ENCODE measurements around the gene DIDO1. TPM values are rescaled to one million over a fixed set of nuclear protein-coding genes. Genes with fewer than 3 reads are reported as not detected.

The DIDO1 gene
- total RNA-seq, 2 donors from 2014 or later = 68.5 to 75.9 TPM

DNA sequence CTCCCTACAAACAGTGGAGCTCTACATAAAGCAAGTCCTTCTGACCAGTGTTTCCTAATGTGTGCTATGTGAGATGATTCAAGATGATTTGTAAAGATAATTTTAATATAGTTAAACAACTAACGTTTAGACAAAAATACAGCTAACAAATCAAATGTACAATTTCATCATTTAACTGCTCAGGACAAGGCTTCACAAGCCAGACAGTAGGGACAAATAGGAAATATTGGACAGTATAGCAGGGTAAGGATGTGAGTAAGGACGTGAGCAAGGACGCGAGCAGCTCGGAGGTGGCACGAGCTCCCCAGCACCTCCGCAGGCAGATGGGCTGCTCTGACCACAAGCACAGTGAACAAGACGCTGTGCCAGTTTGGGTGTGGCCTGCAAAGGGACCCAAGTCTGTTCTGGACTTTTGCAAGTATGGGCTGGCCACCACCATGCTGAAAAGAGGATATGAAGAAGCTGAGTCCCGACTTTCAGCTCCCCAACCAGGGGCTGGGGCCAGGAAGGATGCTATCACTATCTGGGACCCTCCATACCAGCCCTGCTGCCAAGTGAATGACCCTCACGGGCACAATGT lies 14.5 kb downstream of the DIDO1 start:
- Histone ChIP-seq H3K36me3 (peaks cover 17 to 18% of the 10 kb centered on the region in 2 donors), H3K4me1 (replicated peaks) (peaks cover 3% of the 10 kb centered on the region), H3K27ac (no peak overlapping the region), H3K9me3 (no peaks in the 10 kb centered on the region), H3K4me3 (no peak overlapping the region), H3K27me3 (replicated peaks; ENCODE audit: insufficient read depth) (no peaks in the 10 kb centered on the region)
- TF ChIP-seq POLR2A (IDR thresholded peaks at IDR 0.05) (no peak), POLR2AphosphoS5 (IDR thresholded peaks at IDR 0.05) (no peak)
- TF ChIP-seq, protein P1, sequence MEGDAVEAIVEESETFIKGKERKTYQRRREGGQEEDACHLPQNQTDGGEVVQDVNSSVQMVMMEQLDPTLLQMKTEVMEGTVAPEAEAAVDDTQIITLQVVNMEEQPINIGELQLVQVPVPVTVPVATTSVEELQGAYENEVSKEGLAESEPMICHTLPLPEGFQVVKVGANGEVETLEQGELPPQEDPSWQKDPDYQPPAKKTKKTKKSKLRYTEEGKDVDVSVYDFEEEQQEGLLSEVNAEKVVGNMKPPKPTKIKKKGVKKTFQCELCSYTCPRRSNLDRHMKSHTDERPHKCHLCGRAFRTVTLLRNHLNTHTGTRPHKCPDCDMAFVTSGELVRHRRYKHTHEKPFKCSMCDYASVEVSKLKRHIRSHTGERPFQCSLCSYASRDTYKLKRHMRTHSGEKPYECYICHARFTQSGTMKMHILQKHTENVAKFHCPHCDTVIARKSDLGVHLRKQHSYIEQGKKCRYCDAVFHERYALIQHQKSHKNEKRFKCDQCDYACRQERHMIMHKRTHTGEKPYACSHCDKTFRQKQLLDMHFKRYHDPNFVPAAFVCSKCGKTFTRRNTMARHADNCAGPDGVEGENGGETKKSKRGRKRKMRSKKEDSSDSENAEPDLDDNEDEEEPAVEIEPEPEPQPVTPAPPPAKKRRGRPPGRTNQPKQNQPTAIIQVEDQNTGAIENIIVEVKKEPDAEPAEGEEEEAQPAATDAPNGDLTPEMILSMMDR (IDR thresholded peaks at IDR 0.05) = no peak
- WGBS = 63% methylated on average over 10 of the region's 10 CpGs
- intact Hi-C loops (cut with DNase I) = no loop called here
- DNase-seq (ENCODE audit: low spot score) = no peak

DNA sequence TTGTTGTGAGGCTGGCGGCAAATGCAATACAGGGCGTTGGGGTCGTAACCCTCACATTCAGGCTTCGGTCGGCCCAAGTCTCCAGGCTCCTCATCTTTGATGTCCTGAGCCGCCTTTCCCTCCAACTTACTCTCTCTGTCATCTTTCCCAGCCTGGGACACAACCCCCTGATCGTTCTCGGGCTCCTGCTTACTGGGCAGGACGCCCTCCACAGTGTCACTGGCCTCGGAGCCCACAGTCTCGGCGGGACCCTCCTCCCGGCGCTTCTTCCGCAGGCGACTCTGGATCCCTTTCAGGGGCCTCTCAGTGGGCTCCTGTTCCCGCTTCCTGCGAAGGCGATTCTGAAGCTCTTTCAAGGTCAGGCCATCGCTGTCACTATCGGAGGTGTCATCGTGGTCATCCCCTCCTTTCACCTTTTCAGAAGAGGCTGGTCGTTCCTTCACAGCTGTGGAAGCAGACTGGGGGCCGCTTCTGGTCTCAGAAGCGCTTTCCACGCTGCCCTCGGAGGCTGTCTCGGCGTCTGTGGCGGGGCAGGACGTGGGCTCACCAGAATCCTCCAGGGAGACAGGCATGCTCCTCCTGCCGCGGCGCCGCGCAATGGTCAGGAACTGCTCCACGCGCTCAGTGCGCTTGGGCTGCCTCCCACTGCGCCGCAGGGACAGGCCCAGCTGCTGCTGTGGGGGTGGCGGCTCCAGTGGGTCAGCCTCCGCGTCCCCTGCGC lies 15.4 kb downstream of the DIDO1 start:
- Histone ChIP-seq H3K27me3 (replicated peaks; ENCODE audit: insufficient read depth) (no peaks in the 10 kb centered on the region), H3K27ac (no peak overlapping the region), H3K4me1 (replicated peaks) (no peaks in the 10 kb centered on the region), H3K4me3 (no peak overlapping the region), H3K9me3 (no peaks in the 10 kb centered on the region), H3K36me3 (peaks cover 24 to 26% of the 10 kb centered on the region in 2 donors)
- no peak for DNase-seq (ENCODE audit: low spot score)
- 91% methylated on average over 45 of the region's 45 CpGs for WGBS
- intact Hi-C loops (cut with DNase I) = no loop called here
- TF ChIP-seq POLR2AphosphoS5 (IDR thresholded peaks at IDR 0.05) = no peak

DNA sequence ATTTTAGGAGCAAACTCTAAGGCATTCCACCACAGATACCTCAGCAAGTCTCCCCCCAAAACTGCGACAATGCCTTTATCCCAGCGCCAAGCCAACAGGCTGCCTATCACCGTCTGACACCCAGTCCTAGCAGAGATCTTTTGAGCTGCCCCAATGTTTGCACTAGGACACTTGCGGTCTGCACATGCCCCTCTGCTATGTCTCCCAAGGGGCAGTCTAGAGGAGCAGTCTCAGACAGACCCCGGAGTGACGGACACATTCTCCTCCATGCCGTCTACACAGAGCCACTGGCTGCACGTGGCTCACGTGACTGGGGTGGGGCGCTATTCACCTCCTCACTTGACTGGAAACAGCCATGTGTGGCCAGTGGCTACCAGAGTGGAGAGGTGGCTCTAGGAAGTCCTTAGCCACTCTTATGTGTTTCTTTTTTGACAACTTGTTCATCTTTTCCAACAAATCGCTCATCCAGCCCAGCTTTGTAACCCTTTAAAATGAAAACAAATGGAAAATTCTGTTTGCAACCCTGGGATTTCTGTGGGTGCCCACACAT lies 16.0 kb downstream of the DIDO1 start:
- WGBS = 88% methylated on average over 11 of the region's 11 CpGs
- H3K4me3 ChIP-seq = no peak overlapping the region
- DNase-seq (ENCODE audit: low spot score) = no peak
- H3K9me3 ChIP-seq = no peaks in the 10 kb centered on the region
- peaks cover 30 to 33% of the 10 kb centered on the region in 2 donors for H3K36me3 ChIP-seq
- H3K4me1 ChIP-seq (replicated peaks) = no peaks in the 10 kb centered on the region
- intact Hi-C loops (cut with DNase I) = no loop called here
- no peak overlapping the region for H3K27ac ChIP-seq
- no peaks in the 10 kb centered on the region for H3K27me3 ChIP-seq (replicated peaks; ENCODE audit: insufficient read depth)
- TF ChIP-seq POLR2AphosphoS5 (IDR thresholded peaks at IDR 0.05) (no peak), POLR2A (IDR thresholded peaks at IDR 0.05) (no peak)
- TF ChIP-seq, protein P1 (IDR thresholded peaks at IDR 0.05) = no peak

DNA sequence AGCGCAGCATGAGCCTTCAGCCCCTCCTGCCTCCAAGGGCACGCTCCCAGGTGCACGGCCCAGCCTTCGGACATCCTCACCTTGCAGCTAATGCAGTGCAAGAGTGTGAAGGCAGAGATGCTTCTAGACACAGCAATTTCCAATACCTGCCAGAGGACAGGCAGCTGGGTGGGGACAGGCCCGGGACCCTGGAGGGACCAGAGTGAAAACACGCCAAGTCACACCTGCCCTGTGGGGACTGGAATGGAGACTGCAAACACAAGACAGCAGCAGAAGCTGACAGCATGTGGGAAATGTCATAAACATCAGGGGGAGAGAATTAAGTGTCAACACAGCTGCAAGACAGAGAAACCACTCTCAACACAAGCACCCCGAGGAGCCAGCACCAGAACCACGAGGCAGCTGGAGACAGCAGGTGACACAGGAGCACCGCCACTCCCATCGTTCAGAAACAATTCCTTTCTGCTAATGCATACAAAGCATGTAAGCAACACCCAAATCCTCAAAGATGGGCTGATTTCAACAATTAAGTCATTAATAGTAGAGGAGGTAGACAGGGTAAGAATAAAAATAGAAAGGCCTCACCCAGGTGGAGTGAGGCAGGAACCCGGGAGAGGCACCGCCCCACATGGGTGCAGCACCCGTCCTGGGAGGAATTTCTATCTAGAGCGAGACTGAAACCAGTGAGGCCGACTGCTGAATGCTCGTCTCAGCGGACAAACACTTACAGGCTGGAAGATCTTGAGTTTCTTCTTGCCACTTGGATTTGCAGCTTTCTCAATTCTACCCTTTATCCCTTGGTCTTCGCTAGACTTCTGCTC lies 17.1 kb downstream of the DIDO1 start:
- TF ChIP-seq, protein P1 (IDR thresholded peaks at IDR 0.05) = no peak
- TF ChIP-seq POLR2A (IDR thresholded peaks at IDR 0.05) (no peak), POLR2AphosphoS5 (IDR thresholded peaks at IDR 0.05) (no peak)
- no peak for DNase-seq (ENCODE audit: low spot score)
- Histone ChIP-seq H3K36me3 (peaks cover 34 to 37% of the 10 kb centered on the region in 2 donors), H3K27ac (no peak overlapping the region), H3K4me1 (replicated peaks) (no peaks in the 10 kb centered on the region), H3K9me3 (no peaks in the 10 kb centered on the region), H3K4me3 (no peak overlapping the region), H3K27me3 (replicated peaks; ENCODE audit: insufficient read depth) (no peaks in the 10 kb centered on the region)
- intact Hi-C loops (cut with DNase I) = no loop called here
- WGBS = 83% methylated on average over 18 of the region's 18 CpGs
